T-helper 2 cell (primary cell): ENCODE results near the gene GLYATL2.
A peak's percentile ranks its signal among the peaks of the same experiment; 100 is the strongest.

Experiments used
- DNase-seq, 5 experiments: peaks; one replicate each; pipeline versions ENCODE4 v3.0.0 to v3.0.0-alpha.2; 2012 to 2022

The GLYATL2 gene

GRCh38 chr11:58796333-58796732 is 48.2 kb downstream of the GLYATL2 start:
- no peak for DNase-seq

GRCh38 chr11:58788355-58789023 is 56.0 kb downstream of the GLYATL2 start:
- DNase-seq, result peak in 1 of 5 experiments; percentile 46

DNA sequence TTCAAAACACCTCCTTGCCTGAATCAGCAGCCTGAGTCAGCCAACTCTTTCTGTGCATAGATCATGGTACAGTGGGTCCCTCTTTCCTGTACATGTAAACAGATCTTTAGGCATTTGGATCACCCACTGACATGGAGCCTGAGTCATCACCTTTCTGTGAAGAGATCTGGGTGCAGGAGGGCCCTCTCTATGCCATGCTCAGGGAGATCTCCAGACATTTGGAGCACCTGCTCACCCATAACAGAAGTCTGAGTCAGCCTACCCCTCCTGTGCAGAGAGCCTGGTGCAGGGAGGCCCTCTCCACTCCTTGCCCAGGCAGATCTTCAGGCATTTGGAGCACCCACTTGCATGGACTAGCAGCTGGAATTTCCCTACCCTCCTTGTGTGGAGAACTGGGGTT is 56.6 kb downstream of the GLYATL2 start:
- DNase-seq, result no peak

GRCh38 chr11:58786693-58787092 is 57.8 kb downstream of the GLYATL2 start:
- no peak for DNase-seq

GRCh38 chr11:58784995-58785394 is 59.5 kb downstream of the GLYATL2 start:
- no peak for DNase-seq
